ENCODE data around the gene MRPL40.

The MRPL40 gene

GRCh38 chr22:19407649-19408606 lies 24.4 kb upstream of the MRPL40 start:
- DNase-seq = peak; percentile 67

GRCh38 chr22:19410941-19411689 lies 21.2 kb upstream of the MRPL40 start:
- no peak for DNase-seq

GRCh38 chr22:19411690-19412045 lies 20.7 kb upstream of the MRPL40 start:
- no peak for DNase-seq

GRCh38 chr22:19412478-19412877 lies 19.9 kb upstream of the MRPL40 start:
- DNase-seq = no peak

GRCh38 chr22:19412923-19413322 lies 19.4 kb upstream of the MRPL40 start:
- no peak for DNase-seq

GRCh38 chr22:19419086-19419463 lies 13.3 kb upstream of the MRPL40 start:
- no peak for DNase-seq

- peak; percentile 86 for DNase-seq
Measured at GRCh38 chr22:19419464-19420178, 12.7 kb upstream of the MRPL40 start.

- no peak for DNase-seq
Measured at GRCh38 chr22:19420321-19420720, 12.0 kb upstream of the MRPL40 start.

GRCh38 chr22:19422440-19423301 lies 9.7 kb upstream of the MRPL40 start:
- DNase-seq = no peak

- no peak for DNase-seq
Measured at GRCh38 chr22:19424186-19424500, 8.2 kb upstream of the MRPL40 start.

- DNase-seq = peak; percentile 33
Measured at GRCh38 chr22:19429950-19430889, 2.1 kb upstream of the MRPL40 start.

- DNase-seq = peak; percentile 33
Measured at GRCh38 chr22:19430890-19431541, 1.3 kb upstream of the MRPL40 start.

GRCh38 chr22:19431649-19432132 lies 654 bp upstream of the MRPL40 start, which contains the start of gene HIRA:
HIRA (minus strand) TSS chr22:19431733; CDS start chr22:19431476, 257 bp downstream.
- peak; percentile 78 for DNase-seq

- no peak for DNase-seq
Measured at GRCh38 chr22:19434401-19434800, 2.1 kb downstream of the MRPL40 start.

GRCh38 chr22:19434829-19435580 lies 2.7 kb downstream of the MRPL40 start:
- no peak for DNase-seq

GRCh38 chr22:19436444-19437161 lies 4.3 kb downstream of the MRPL40 start:
- DNase-seq = peak; percentile 91

GRCh38 chr22:19438298-19438697 lies 6.0 kb downstream of the MRPL40 start:
- DNase-seq = peak; percentile 98

- DNase-seq = no peak
Measured at GRCh38 chr22:19440411-19441195, 8.3 kb downstream of the MRPL40 start.

All from NCI-H2171 treated with DMSO at 0.1 percent for 48 hours (cell line).